Upper lobe of left lung (tissue), 6 donors: ENCODE measurements around the gene INPP4B. TPM values are rescaled to one million over a fixed set of nuclear protein-coding genes. Genes with fewer than 3 reads are reported as not detected.

Source experiments
- ATAC-seq, 2 donors: fragments of 200-7000 bp; cut with Tn5 transposase; one replicate each; pipeline ENCODE4 v1.9.1; 2022; ENCODE audit warnings: mild to moderate bottlenecking in 2 of 2, moderate library complexity in 2 of 2; ENCODE audit not compliant: low FRiP score in 2 of 2
- DNase-seq, 2 donors: peaks; one replicate each; pipeline ENCODE4 v3.0.0-alpha.2; 2019 to 2020
- H3K27ac ChIP-seq, 4 donors: fragments of 200-600 bp; sonication (generic); one replicate each; pipeline ENCODE4 v1.5.1; 2016 to 2019
- H3K27me3 ChIP-seq, 4 donors: fragments of 200-600 bp; sonication (generic); one replicate each; pipeline ENCODE4 v1.5.1; 2017 to 2019
- H3K36me3 ChIP-seq, 4 donors: fragments of 200-600 bp; sonication (generic); one replicate each; pipeline ENCODE4 v1.5.1; 2016 to 2019
- H3K4me1 ChIP-seq, 4 donors: fragments of 200-600 bp; sonication (generic); one replicate each; pipeline ENCODE4 v1.5.1; 2018 to 2019
- H3K4me3 ChIP-seq, 4 donors: fragments of 200-600 bp; sonication (generic); one replicate each; pipeline ENCODE4 v1.5.1; 2017 to 2019; ENCODE audit warnings: mild to moderate bottlenecking in 2 of 4, moderate library complexity in 1 of 4
- H3K9me3 ChIP-seq, 4 donors: fragments of 200-600 bp; sonication (generic); one replicate each; pipeline ENCODE4 v1.5.1; 2018 to 2019
- CTCF ChIP-seq, 6 experiments: fragments of 450-650 bp in 4 of 6; fragments of 200-600 bp in 2 of 6; sonication (generic) in 2 of 6; IDR thresholded peaks; one replicate each; pipeline ENCODE4 v1.5.1; 2016 to 2019; ENCODE audit warnings: antibody characterized with exemption in 6 of 6
- EP300 ChIP-seq, 4 donors: sonication (generic); formaldehyde crosslinking; IDR thresholded peaks; one replicate each; pipeline ENCODE4 v1.5.1; 2017; ENCODE audit warnings: antibody characterized with exemption in 4 of 4, control low read depth in 2 of 4
- POLR2A ChIP-seq, 4 donors: fragments of 450-650 bp; IDR thresholded peaks; one replicate each; pipeline ENCODE4 v1.5.1; 2016 to 2017; ENCODE audit warnings: antibody characterized with exemption in 4 of 4, mild to moderate bottlenecking in 2 of 4
- POLR2AphosphoS5 ChIP-seq, 2 donors: sonication (generic); formaldehyde crosslinking; IDR thresholded peaks; one replicate each; pipeline ENCODE4 v1.5.1; 2017; ENCODE audit warnings: antibody characterized with exemption in 2 of 2
- WGBS, 2 donors: methylation state at CpG; one replicate each; pipeline ENCODE4 v1.1.5; 2017 to 2018; 5-methylcytosine and 5-hydroxymethylcytosine counted together
- total RNA-seq, 6 donors: library from RNA; depleted of rRNA in 4 of 6; stranded (reverse); fragments of >200 nt in 4 of 6; gene quantifications; one replicate each; pipeline versions ENCODE4 v1.1.0 to v1.2.1, GENCODE V29; 2016 to 2021
- donor health status: DM: no; HTN: no; CAD: no; lungs with moderate emphysema.
- donor health status: DM: no; HTN: yes; CAD: no; lungs with severe emphysema.

INPP4B gene
- total RNA-seq, 6 donors from 2014 or later = 4.7 to 31.4 (median 10.4) TPM

- H3K9me3 ChIP-seq = no peaks in the 10 kb centered on the region
- no peaks in the 10 kb centered on the region for H3K4me1 ChIP-seq
- no peak for ATAC-seq
- H3K36me3 ChIP-seq = no peaks in the 10 kb centered on the region
- 88 to 100% methylated on average over 1 of the region's 1 CpG for WGBS, 2 donors
- no peak overlapping the region for H3K27ac ChIP-seq
- no peaks in the 10 kb centered on the region for H3K27me3 ChIP-seq
- DNase-seq = no peak
- TF ChIP-seq EP300 (IDR thresholded peaks at IDR 0.05) = no peak
- TF ChIP-seq CTCF (IDR thresholded peaks at IDR 0.05) = no peak
- no peak for TF ChIP-seq POLR2A (IDR thresholded peaks at IDR 0.05)
- TF ChIP-seq POLR2AphosphoS5 (IDR thresholded peaks at IDR 0.05) = no peak
- H3K4me3 ChIP-seq = no peak overlapping the region
Observed at GRCh38 chr4:142838778-142839177, 7.3 kb downstream of the INPP4B start.

- DNase-seq = no peak
- H3K36me3 ChIP-seq = no peaks in the 10 kb centered on the region
- ATAC-seq = no peak
- H3K27me3 ChIP-seq = no peaks in the 10 kb centered on the region
- no peaks in the 10 kb centered on the region for H3K4me1 ChIP-seq
- no peak overlapping the region for H3K27ac ChIP-seq
- TF ChIP-seq POLR2AphosphoS5 (IDR thresholded peaks at IDR 0.05) (no peak), CTCF (IDR thresholded peaks at IDR 0.05) (no peak), POLR2A (IDR thresholded peaks at IDR 0.05) (no peak), EP300 (IDR thresholded peaks at IDR 0.05) (no peak)
- H3K4me3 ChIP-seq = no peak overlapping the region
- WGBS, 2 donors = 60 to 74% methylated on average over 5 of the region's 5 CpGs
- H3K9me3 ChIP-seq = no peaks in the 10 kb centered on the region
Observed at GRCh38 chr4:142832022-142832421, 14.1 kb downstream of the INPP4B start.

GRCh38 chr4:142826503-142827241, 19.4 kb downstream of the INPP4B start:
- Histone ChIP-seq H3K27ac (no peak overlapping the region), H3K4me3 (no peak overlapping the region), H3K27me3 (no peaks in the 10 kb centered on the region), H3K4me1 (no peaks in the 10 kb centered on the region), H3K36me3 (no peaks in the 10 kb centered on the region), H3K9me3 (no peaks in the 10 kb centered on the region)
- no peak for ATAC-seq
- no peak for TF ChIP-seq POLR2AphosphoS5 (IDR thresholded peaks at IDR 0.05)
- no peak for TF ChIP-seq CTCF (IDR thresholded peaks at IDR 0.05)
- TF ChIP-seq POLR2A (IDR thresholded peaks at IDR 0.05) = no peak
- TF ChIP-seq EP300 (IDR thresholded peaks at IDR 0.05) = no peak
- 91 to 93% methylated on average over 4 of the region's 4 CpGs for WGBS, 2 donors
- no peak for DNase-seq

DNA sequence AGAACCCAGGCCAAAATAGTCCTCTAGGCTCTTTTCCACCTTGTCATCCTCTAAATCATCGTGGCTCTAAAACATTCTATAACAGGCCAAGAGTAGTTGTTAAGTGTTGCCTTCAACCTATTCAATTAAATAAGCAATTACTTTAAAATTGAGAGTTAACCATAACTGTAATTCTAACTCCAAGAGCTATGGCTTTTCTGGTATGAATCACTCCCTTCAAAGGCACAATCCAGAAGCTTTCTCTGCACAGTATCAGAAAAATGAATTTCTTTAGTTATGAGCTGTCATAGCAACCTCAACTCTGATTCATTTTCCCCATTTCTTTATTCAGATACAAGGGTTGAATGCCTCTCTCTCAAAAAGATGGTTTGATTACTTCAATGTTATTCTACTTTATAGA, 21.7 kb downstream of the INPP4B start:
- no peak overlapping the region for H3K4me3 ChIP-seq
- H3K27me3 ChIP-seq = no peaks in the 10 kb centered on the region
- H3K9me3 ChIP-seq = no peaks in the 10 kb centered on the region
- ATAC-seq = no peak
- WGBS, 2 donors = 88 to 100% methylated on average over 1 of the region's 1 CpG
- no peak overlapping the region for H3K27ac ChIP-seq
- TF ChIP-seq POLR2AphosphoS5 (IDR thresholded peaks at IDR 0.05) (no peak), POLR2A (IDR thresholded peaks at IDR 0.05) (no peak), EP300 (IDR thresholded peaks at IDR 0.05) (no peak), CTCF (IDR thresholded peaks at IDR 0.05) (no peak)
- no peaks in the 10 kb centered on the region for H3K36me3 ChIP-seq
- DNase-seq = no peak
- no peaks in the 10 kb centered on the region for H3K4me1 ChIP-seq

DNA sequence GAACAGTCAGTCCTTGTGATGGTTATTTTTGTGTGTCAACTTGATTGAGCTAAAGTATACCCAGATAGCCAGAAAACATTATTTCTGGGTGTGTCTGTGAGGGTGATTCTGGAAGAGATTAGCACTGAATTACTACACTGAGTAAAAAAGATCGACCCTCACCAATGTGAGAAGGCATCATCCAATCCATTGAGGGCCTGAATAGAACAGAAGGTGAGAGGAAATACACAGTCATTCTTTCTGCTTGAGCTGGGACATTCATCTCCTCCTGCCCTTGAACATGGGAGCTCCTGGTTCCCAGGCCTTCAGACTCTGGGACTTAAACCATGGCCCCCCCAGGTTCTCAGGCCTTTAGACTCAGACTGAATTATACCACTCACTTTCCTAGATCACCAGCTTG, 22.3 kb downstream of the INPP4B start:
- no peak overlapping the region for H3K4me3 ChIP-seq
- TF ChIP-seq CTCF (IDR thresholded peaks at IDR 0.05) (no peak), POLR2AphosphoS5 (IDR thresholded peaks at IDR 0.05) (no peak), EP300 (IDR thresholded peaks at IDR 0.05) (no peak), POLR2A (IDR thresholded peaks at IDR 0.05) (no peak)
- H3K36me3 ChIP-seq = no peaks in the 10 kb centered on the region
- 56 to 80% methylated on average over 1 of the region's 1 CpG for WGBS, 2 donors
- ATAC-seq (no peak), DNase-seq (no peak)
- no peaks in the 10 kb centered on the region for H3K4me1 ChIP-seq
- H3K27me3 ChIP-seq = no peaks in the 10 kb centered on the region
- no peaks in the 10 kb centered on the region for H3K9me3 ChIP-seq
- no peak overlapping the region for H3K27ac ChIP-seq
